HEK293 (cell line): ENCODE data around the gene TK1.

Experiments
- CTCF ChIA-PET: fragments of 350-600 bp; formaldehyde crosslinking; extraction: SDS; loops from one replicate; lab custom pipeline; 2021; ENCODE audit warnings: antibody characterized with exemption; lab: Yijun Ruan, JAX
- POLR2A ChIA-PET: fragments of 300-600 bp; formaldehyde crosslinking; extraction: SDS; loops from one replicate; lab custom pipeline; 2020; ENCODE audit warnings: antibody characterized with exemption, inconsistent platforms; lab: Yijun Ruan, JAX
- H3K27ac ChIP-seq: fragments of 200-500 bp; sonication (Bioruptor generic); 2 replicates; pipeline ENCODE4 v1.5.1; 2014; ENCODE audit warnings: low read depth, low read length, control low read depth, inconsistent platforms; ENCODE audit errors: extremely low read depth
- H3K36me3 ChIP-seq, 2 experiments: fragments of 200-500 bp in 1 of 2; sonication (Bioruptor generic) in 1 of 2; 1 replicate in 1 of 2; 2 replicates in 1 of 2; pipeline ENCODE4 v1.5.1; 2014 to 2017; ENCODE audit warnings: inconsistent platforms in 2 of 2, low read length in 2 of 2; ENCODE audit not compliant: control insufficient read depth in 2 of 2, insufficient read depth in 1 of 2
- H3K4me1 ChIP-seq: fragments of 200-500 bp; sonication (Bioruptor generic); 2 replicates; pipeline ENCODE4 v1.5.1; 2014; ENCODE audit warnings: mild to moderate bottlenecking, low read length, inconsistent platforms; ENCODE audit not compliant: control insufficient read depth, insufficient read depth
- H3K4me3 ChIP-seq: 2 replicates; pipeline ENCODE4 v1.5.1; 2011; ENCODE audit warnings: low read depth, mild to moderate bottlenecking, control low read depth, low read length, moderate library complexity
- H3K9me3 ChIP-seq: fragments of 200-500 bp; sonication (Bioruptor generic); 2 replicates; pipeline ENCODE4 v1.5.1; 2014; ENCODE audit warnings: low read depth, low read length, inconsistent platforms; ENCODE audit not compliant: control insufficient read depth, insufficient read depth
- HOXC10 ChIP-seq: sonication (generic); formaldehyde crosslinking; IDR thresholded peaks from 2 replicates; pipeline ENCODE4 v1.8.1; 2023; ENCODE audit warnings: mild to moderate bottlenecking, missing genetic modification reagents
- PRDM1 ChIP-seq: fragments of 450-650 bp; formaldehyde crosslinking; IDR thresholded peaks from 2 replicates; pipeline ENCODE4; 2016; ENCODE audit warnings: missing biosample characterization, missing genetic modification characterization
- PRDM2 ChIP-seq: fragments of 450-650 bp; formaldehyde crosslinking; IDR thresholded peaks from 2 replicates; pipeline ENCODE4 v1.5.1; 2016; ENCODE audit warnings: missing biosample characterization, missing genetic modification characterization, borderline replicate concordance
- REST ChIP-seq: fragments of 450-650 bp; formaldehyde crosslinking; IDR thresholded peaks from 2 replicates; pipeline ENCODE4 v1.5.1; 2016; ENCODE audit warnings: missing biosample characterization, missing genetic modification characterization
- ZNF10 ChIP-seq: fragments of 450-650 bp; formaldehyde crosslinking; IDR thresholded peaks from 2 replicates; pipeline ENCODE4 v1.5.1; 2017; ENCODE audit warnings: missing biosample characterization, missing genetic modification characterization
- ZNF175 ChIP-seq: fragments of 450-650 bp; formaldehyde crosslinking; IDR thresholded peaks from 2 replicates; pipeline ENCODE4 v1.5.1; 2016; ENCODE audit warnings: missing biosample characterization, missing genetic modification characterization
- ZNF248 ChIP-seq: fragments of 450-650 bp; formaldehyde crosslinking; IDR thresholded peaks from 2 replicates; pipeline ENCODE4 v1.5.1; 2017; ENCODE audit warnings: missing biosample characterization, missing genetic modification characterization
- ZNF26 ChIP-seq: fragments of 450-650 bp; formaldehyde crosslinking; IDR thresholded peaks from 2 replicates; pipeline ENCODE4 v1.5.1; 2016; ENCODE audit warnings: missing biosample characterization, missing genetic modification characterization
- ZNF274 ChIP-seq, 2 experiments: fragments of 200-500 bp in 1 of 2; fragments of 450-650 bp in 1 of 2; sonication (Bioruptor generic) in 1 of 2; formaldehyde crosslinking in 1 of 2; IDR thresholded peaks; 2 replicates each; pipeline versions ENCODE4 v1.5.1 to v1.6.1; 2014 to 2016; ENCODE audit warnings: borderline replicate concordance in 1 of 2, inconsistent platforms in 1 of 2, low read length in 1 of 2, missing biosample characterization in 1 of 2, missing genetic modification characterization in 1 of 2
- ZNF280D ChIP-seq: fragments of 450-650 bp; formaldehyde crosslinking; IDR thresholded peaks from 2 replicates; pipeline ENCODE4 v1.5.1; 2016; ENCODE audit warnings: missing biosample characterization, missing genetic modification characterization
- ZNF354C ChIP-seq: fragments of 450-650 bp; formaldehyde crosslinking; IDR thresholded peaks from 2 replicates; pipeline ENCODE4 v1.5.1; 2016; ENCODE audit warnings: missing biosample characterization, missing genetic modification characterization, low read depth, borderline replicate concordance
- ZNF513 ChIP-seq: fragments of 450-650 bp; IDR thresholded peaks from 2 replicates; pipeline ENCODE4 v1.5.1; 2018; ENCODE audit warnings: missing biosample characterization, missing genetic modification characterization
- ZNF837 ChIP-seq: fragments of 450-650 bp; formaldehyde crosslinking; IDR thresholded peaks from 2 replicates; pipeline ENCODE4 v1.5.1; 2016; ENCODE audit warnings: missing biosample characterization, missing genetic modification characterization
- ZNF843 ChIP-seq: fragments of 450-650 bp; formaldehyde crosslinking; IDR thresholded peaks from 2 replicates; pipeline ENCODE4 v1.5.1; 2016; ENCODE audit warnings: missing biosample characterization, missing genetic modification characterization

TK1 gene

GRCh38 chr17:78234261-78234865 lies 47.5 kb upstream of the TK1 start:
- CTCF ChIA-PET, result interaction anchor here (1.0 to 8.6 kb wide), 2 partner anchors 15 to 26 kb away, joined by 4 to 60 read pairs; no protein-coding TSS in a partner anchor

GRCh38 chr17:78233678-78234077 lies 46.8 kb upstream of the TK1 start:
- Histone ChIP-seq H3K36me3 (no peaks in the 10 kb centered on the region), H3K4me1 (no peaks in the 10 kb centered on the region), H3K9me3 (no peaks in the 10 kb centered on the region), H3K27ac (no peak overlapping the region), H3K4me3 (no peak overlapping the region)
- ChIA-PET CTCF (interaction anchor here (8.6 kb wide), 1 partner anchor 16 kb away, joined by 60 read pairs; no protein-coding TSS in a partner anchor), POLR2A (no interaction called here)
- TF ChIP-seq ZNF248 (tag by site-specific recombination) (no peak), PRDM2 (tag by site-specific recombination) (no peak), ZNF274 (IDR thresholded peaks at IDR 0.05; ENCODE audit: low read length) (no peak), ZNF274 (tag by site-specific recombination; IDR thresholded peaks at IDR 0.05; ENCODE audit: borderline replicate concordance) (no peak), ZNF843 (tag by site-specific recombination) (no peak), ZNF354C (tag by site-specific recombination) (no peak), ZNF837 (tag by site-specific recombination) (no peak), PRDM1 (tag by site-specific recombination) (no peak), ZNF280D (tag by site-specific recombination) (no peak), HOXC10 (no peak), ZNF175 (tag by site-specific recombination) (no peak), ZNF10 (tag by site-specific recombination) (no peak), REST (tag by site-specific recombination) (no peak)

More at GRCh38 chr17:78234261-78234865, 47.5 kb upstream of the TK1 start:
- Histone ChIP-seq H3K27ac (no peak overlapping the region), H3K36me3 (no peaks in the 10 kb centered on the region), H3K4me3 (no peak overlapping the region), H3K9me3 (no peaks in the 10 kb centered on the region), H3K4me1 (no peaks in the 10 kb centered on the region)
- POLR2A ChIA-PET, result no interaction called here
- TF ChIP-seq ZNF513 (tag by site-specific recombination) (no peak), ZNF26 (tag by site-specific recombination) (no peak)
